ENCODE data around the gene UPP1.
"Not testable (repeated sequence)": the region's sequence is repeated elsewhere in the genome, so short reads cannot be mapped to it uniquely, and the experiment has no call there.

UPP1 gene

GRCh38 chr7:48053736-48054135 lies 35.3 kb upstream of the UPP1 start:
- WGBS, 2 experiments, result 73 to 93% methylated on average over 2 of the region's 2 CpGs
- H3K9me3 ChIP-seq (ENCODE audit: control insufficient read depth, low read length), result no peaks in the 10 kb centered on the region
- no peak overlapping the region for H3K27ac ChIP-seq (ENCODE audit: insufficient read depth, low read depth, low read length, poor library complexity, severe bottlenecking)
- no peaks in the 10 kb centered on the region for H3K36me3 ChIP-seq (ENCODE audit: control insufficient read depth, insufficient read depth, low read length)
- no peaks in the 10 kb centered on the region for H3K4me1 ChIP-seq (ENCODE audit: control insufficient read depth, insufficient read depth, low read length)
- H3K27me3 ChIP-seq (ENCODE audit: control insufficient read depth, insufficient read depth, low read length, poor library complexity, severe bottlenecking), result no peaks in the 10 kb centered on the region
- H3K4me3 ChIP-seq (ENCODE audit: insufficient read depth, low read depth, low read length), result no peak overlapping the region

GRCh38 chr7:48058990-48059389 lies 30.1 kb upstream of the UPP1 start:
- no peak overlapping the region for H3K4me3 ChIP-seq (ENCODE audit: insufficient read depth, low read depth, low read length)
- H3K36me3 ChIP-seq (ENCODE audit: control insufficient read depth, insufficient read depth, low read length), result no peaks in the 10 kb centered on the region
- no peaks in the 10 kb centered on the region for H3K27me3 ChIP-seq (ENCODE audit: control insufficient read depth, insufficient read depth, low read length, poor library complexity, severe bottlenecking)
- no peaks in the 10 kb centered on the region for H3K9me3 ChIP-seq (ENCODE audit: control insufficient read depth, low read length)
- WGBS, 2 experiments, result 92 to 93% methylated on average over 2 of the region's 2 CpGs
- H3K4me1 ChIP-seq (ENCODE audit: control insufficient read depth, insufficient read depth, low read length), result no peaks in the 10 kb centered on the region
- no peak overlapping the region for H3K27ac ChIP-seq (ENCODE audit: insufficient read depth, low read depth, low read length, poor library complexity, severe bottlenecking)

GRCh38 chr7:48059706-48060105 lies 29.4 kb upstream of the UPP1 start:
- H3K4me1 ChIP-seq (ENCODE audit: control insufficient read depth, insufficient read depth, low read length), result no peaks in the 10 kb centered on the region

GRCh38 chr7:48063985-48064384 lies 25.1 kb upstream of the UPP1 start:
- Histone ChIP-seq H3K4me1 (ENCODE audit: control insufficient read depth, insufficient read depth, low read length) (no peaks in the 10 kb centered on the region), H3K4me3 (ENCODE audit: insufficient read depth, low read depth, low read length) (no peak overlapping the region), H3K27me3 (ENCODE audit: control insufficient read depth, insufficient read depth, low read length, poor library complexity, severe bottlenecking) (no peaks in the 10 kb centered on the region), H3K36me3 (ENCODE audit: control insufficient read depth, insufficient read depth, low read length) (no peaks in the 10 kb centered on the region), H3K9me3 (ENCODE audit: control insufficient read depth, low read length) (no peaks in the 10 kb centered on the region), H3K27ac (ENCODE audit: insufficient read depth, low read depth, low read length, poor library complexity, severe bottlenecking) (no peak overlapping the region)
- 94 to 100% methylated on average over 1 of the region's 1 CpG for WGBS, 2 experiments

More at GRCh38 chr7:48059706-48060105, 29.4 kb upstream of the UPP1 start:
- no peaks in the 10 kb centered on the region for H3K9me3 ChIP-seq (ENCODE audit: control insufficient read depth, low read length)
- H3K36me3 ChIP-seq (ENCODE audit: control insufficient read depth, insufficient read depth, low read length), result no peaks in the 10 kb centered on the region
- no peak overlapping the region for H3K4me3 ChIP-seq (ENCODE audit: insufficient read depth, low read depth, low read length)
- no peak overlapping the region for H3K27ac ChIP-seq (ENCODE audit: insufficient read depth, low read depth, low read length, poor library complexity, severe bottlenecking)
- H3K27me3 ChIP-seq (ENCODE audit: control insufficient read depth, insufficient read depth, low read length, poor library complexity, severe bottlenecking), result no peaks in the 10 kb centered on the region
- WGBS, 2 experiments, result 93 to 94% methylated on average over 5 of the region's 5 CpGs

GRCh38 chr7:48067475-48067874 lies 21.6 kb upstream of the UPP1 start:
- WGBS, 2 experiments, result 77 to 82% methylated on average over 2 of the region's 2 CpGs
- H3K27ac ChIP-seq (ENCODE audit: insufficient read depth, low read depth, low read length, poor library complexity, severe bottlenecking), result no peak overlapping the region
- no peaks in the 10 kb centered on the region for H3K4me1 ChIP-seq (ENCODE audit: control insufficient read depth, insufficient read depth, low read length)
- no peaks in the 10 kb centered on the region for H3K36me3 ChIP-seq (ENCODE audit: control insufficient read depth, insufficient read depth, low read length)
- no peak overlapping the region for H3K4me3 ChIP-seq (ENCODE audit: insufficient read depth, low read depth, low read length)
- no peaks in the 10 kb centered on the region for H3K27me3 ChIP-seq (ENCODE audit: control insufficient read depth, insufficient read depth, low read length, poor library complexity, severe bottlenecking)
- no peaks in the 10 kb centered on the region for H3K9me3 ChIP-seq (ENCODE audit: control insufficient read depth, low read length)

GRCh38 chr7:48074204-48074654 lies 14.8 kb upstream of the UPP1 start:
- no peaks in the 10 kb centered on the region for H3K9me3 ChIP-seq (ENCODE audit: control insufficient read depth, low read length)
- no peaks in the 10 kb centered on the region for H3K4me1 ChIP-seq (ENCODE audit: control insufficient read depth, insufficient read depth, low read length)
- H3K27ac ChIP-seq (ENCODE audit: insufficient read depth, low read depth, low read length, poor library complexity, severe bottlenecking), result no peak overlapping the region
- H3K36me3 ChIP-seq (ENCODE audit: control insufficient read depth, insufficient read depth, low read length), result no peaks in the 10 kb centered on the region
- no peaks in the 10 kb centered on the region for H3K27me3 ChIP-seq (ENCODE audit: control insufficient read depth, insufficient read depth, low read length, poor library complexity, severe bottlenecking)
- H3K4me3 ChIP-seq (ENCODE audit: insufficient read depth, low read depth, low read length), result no peak overlapping the region

GRCh38 chr7:48077423-48077822 lies 11.6 kb upstream of the UPP1 start:
- H3K27me3 ChIP-seq (ENCODE audit: control insufficient read depth, insufficient read depth, low read length, poor library complexity, severe bottlenecking), result no peaks in the 10 kb centered on the region
- no peaks in the 10 kb centered on the region for H3K4me1 ChIP-seq (ENCODE audit: control insufficient read depth, insufficient read depth, low read length)
- no peak overlapping the region for H3K4me3 ChIP-seq (ENCODE audit: insufficient read depth, low read depth, low read length)
- H3K36me3 ChIP-seq (ENCODE audit: control insufficient read depth, insufficient read depth, low read length), result no peaks in the 10 kb centered on the region
- no peaks in the 10 kb centered on the region for H3K9me3 ChIP-seq (ENCODE audit: control insufficient read depth, low read length)
- no peak overlapping the region for H3K27ac ChIP-seq (ENCODE audit: insufficient read depth, low read depth, low read length, poor library complexity, severe bottlenecking)
- WGBS, 2 experiments, result 90 to 96% methylated on average over 1 of the region's 1 CpG

GRCh38 chr7:48078470-48078869 lies 10.6 kb upstream of the UPP1 start:
- Histone ChIP-seq H3K4me3 (ENCODE audit: insufficient read depth, low read depth, low read length) (no peak overlapping the region), H3K27ac (ENCODE audit: insufficient read depth, low read depth, low read length, poor library complexity, severe bottlenecking) (no peak overlapping the region), H3K9me3 (ENCODE audit: control insufficient read depth, low read length) (no peaks in the 10 kb centered on the region), H3K27me3 (ENCODE audit: control insufficient read depth, insufficient read depth, low read length, poor library complexity, severe bottlenecking) (no peaks in the 10 kb centered on the region), H3K4me1 (ENCODE audit: control insufficient read depth, insufficient read depth, low read length) (no peaks in the 10 kb centered on the region), H3K36me3 (ENCODE audit: control insufficient read depth, insufficient read depth, low read length) (no peaks in the 10 kb centered on the region)
- WGBS, 2 experiments, result 100% methylated on average over 2 of the region's 2 CpGs

- not testable (repeated sequence) for H3K27ac ChIP-seq (ENCODE audit: insufficient read depth, low read depth, low read length, poor library complexity, severe bottlenecking); H3K9me3 ChIP-seq (ENCODE audit: control insufficient read depth, low read length); H3K4me3 ChIP-seq (ENCODE audit: insufficient read depth, low read depth, low read length); H3K27me3 ChIP-seq (ENCODE audit: control insufficient read depth, insufficient read depth, low read length, poor library complexity, severe bottlenecking); H3K36me3 ChIP-seq (ENCODE audit: control insufficient read depth, insufficient read depth, low read length); H3K4me1 ChIP-seq (ENCODE audit: control insufficient read depth, insufficient read depth, low read length)
Measured at GRCh38 chr7:48082378-48082777, 6.7 kb upstream of the UPP1 start.

GRCh38 chr7:48083114-48083830 lies 5.8 kb upstream of the UPP1 start:
- Histone ChIP-seq H3K27me3 (ENCODE audit: control insufficient read depth, insufficient read depth, low read length, poor library complexity, severe bottlenecking) (no peaks in the 10 kb centered on the region), H3K36me3 (ENCODE audit: control insufficient read depth, insufficient read depth, low read length) (no peaks in the 10 kb centered on the region), H3K4me3 (ENCODE audit: insufficient read depth, low read depth, low read length) (no peak overlapping the region), H3K4me1 (ENCODE audit: control insufficient read depth, insufficient read depth, low read length) (no peaks in the 10 kb centered on the region), H3K27ac (ENCODE audit: insufficient read depth, low read depth, low read length, poor library complexity, severe bottlenecking) (no peak overlapping the region), H3K9me3 (ENCODE audit: control insufficient read depth, low read length) (no peaks in the 10 kb centered on the region)
- 87 to 93% methylated on average over 5 to 6 of the region's 6 CpGs for WGBS, 2 experiments

Data from ectodermal cell (in vitro differentiated cells).